GM18505 (cell line): Measurements from ENCODE around the gene ITGB2.

Source experiments
- ATAC-seq: cut with Tn5 transposase; IDR thresholded peaks from one replicate; pipeline ENCODE4 v1.9.1; 2021; ENCODE audit not compliant: unreplicated experiment
- POLR2A ChIP-seq: IDR thresholded peaks from 4 replicates; pipeline ENCODE4 v1.6.1; 2011; ENCODE audit warnings: borderline replicate concordance; ENCODE audit not compliant: insufficient read depth, insufficient read length; ENCODE audit errors: extremely low read depth

The ITGB2 gene

GRCh38 chr21:44892536-44893277 is 28.0 kb downstream of the ITGB2 start:
- ATAC-seq: no peak
- TF ChIP-seq POLR2A: no peak

GRCh38 chr21:44892095-44892494 is 28.6 kb downstream of the ITGB2 start:
- no peak for ATAC-seq
- no peak for TF ChIP-seq POLR2A

DNA sequence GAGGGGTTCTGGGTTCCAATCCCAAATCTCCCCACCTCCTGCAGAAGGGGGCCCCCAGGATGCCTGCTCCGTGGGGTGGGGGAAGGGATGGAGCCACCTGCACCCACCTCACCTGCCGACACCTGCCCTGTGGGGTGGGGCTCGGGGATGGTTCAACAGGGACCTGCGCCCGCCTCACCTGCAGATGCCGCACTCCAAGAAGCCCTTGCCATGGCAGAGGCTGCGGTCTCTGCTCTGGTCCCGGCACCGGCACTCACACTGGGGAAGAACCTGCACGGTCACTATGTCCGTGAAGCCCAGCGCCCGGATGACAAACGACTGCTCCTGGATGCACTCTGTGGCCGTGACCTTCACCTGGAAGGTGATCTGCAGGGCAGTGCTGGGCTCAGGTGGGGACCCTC is 29.1 kb downstream of the ITGB2 start:
- ATAC-seq: no peak
- TF ChIP-seq POLR2A: no peak

GRCh38 chr21:44890961-44891541 is 29.6 kb downstream of the ITGB2 start:
- peak; percentile 18 for TF ChIP-seq POLR2A
- no peak for ATAC-seq

- no peak for ATAC-seq
- no peak for TF ChIP-seq POLR2A
These were observed 30.3 kb downstream of the ITGB2 start for GRCh38 chr21:44890338-44890931.

DNA sequence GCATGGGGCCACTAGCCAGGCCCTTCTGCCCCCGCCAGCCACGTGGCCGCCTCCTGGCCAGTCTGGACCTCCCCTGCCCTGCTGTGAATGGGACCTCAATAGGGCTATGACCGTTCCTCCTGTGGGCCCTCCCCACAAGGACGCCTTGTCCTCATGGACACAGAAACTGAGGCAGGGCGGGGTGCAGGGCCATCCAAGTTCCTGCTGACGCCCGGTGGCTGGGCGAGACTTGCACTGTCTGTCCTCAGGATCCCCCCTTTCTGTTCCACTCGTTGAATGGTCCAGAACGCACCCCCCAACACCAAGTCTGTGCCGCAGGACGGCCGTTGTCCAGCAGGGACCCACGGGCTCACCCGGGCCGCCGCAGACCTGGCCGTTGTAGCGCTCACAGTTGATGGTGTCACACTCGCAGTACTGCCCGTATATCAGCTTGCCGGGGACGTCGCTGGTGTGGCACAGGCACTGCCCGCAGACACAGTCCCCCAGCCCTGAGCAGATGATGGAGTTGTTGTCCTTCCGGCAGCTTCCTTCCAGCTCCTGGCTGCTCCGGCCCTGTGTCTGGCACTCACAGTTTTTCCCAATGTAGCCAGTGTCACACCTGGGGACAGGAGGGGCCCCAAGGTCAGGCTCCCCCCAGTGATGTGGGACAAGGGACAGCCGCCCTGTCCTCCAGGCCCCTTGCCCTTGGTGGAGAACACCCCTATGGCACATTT is 30.9 kb downstream of the ITGB2 start:
- ATAC-seq: no peak
- peak; percentile 13 for TF ChIP-seq POLR2A

DNA sequence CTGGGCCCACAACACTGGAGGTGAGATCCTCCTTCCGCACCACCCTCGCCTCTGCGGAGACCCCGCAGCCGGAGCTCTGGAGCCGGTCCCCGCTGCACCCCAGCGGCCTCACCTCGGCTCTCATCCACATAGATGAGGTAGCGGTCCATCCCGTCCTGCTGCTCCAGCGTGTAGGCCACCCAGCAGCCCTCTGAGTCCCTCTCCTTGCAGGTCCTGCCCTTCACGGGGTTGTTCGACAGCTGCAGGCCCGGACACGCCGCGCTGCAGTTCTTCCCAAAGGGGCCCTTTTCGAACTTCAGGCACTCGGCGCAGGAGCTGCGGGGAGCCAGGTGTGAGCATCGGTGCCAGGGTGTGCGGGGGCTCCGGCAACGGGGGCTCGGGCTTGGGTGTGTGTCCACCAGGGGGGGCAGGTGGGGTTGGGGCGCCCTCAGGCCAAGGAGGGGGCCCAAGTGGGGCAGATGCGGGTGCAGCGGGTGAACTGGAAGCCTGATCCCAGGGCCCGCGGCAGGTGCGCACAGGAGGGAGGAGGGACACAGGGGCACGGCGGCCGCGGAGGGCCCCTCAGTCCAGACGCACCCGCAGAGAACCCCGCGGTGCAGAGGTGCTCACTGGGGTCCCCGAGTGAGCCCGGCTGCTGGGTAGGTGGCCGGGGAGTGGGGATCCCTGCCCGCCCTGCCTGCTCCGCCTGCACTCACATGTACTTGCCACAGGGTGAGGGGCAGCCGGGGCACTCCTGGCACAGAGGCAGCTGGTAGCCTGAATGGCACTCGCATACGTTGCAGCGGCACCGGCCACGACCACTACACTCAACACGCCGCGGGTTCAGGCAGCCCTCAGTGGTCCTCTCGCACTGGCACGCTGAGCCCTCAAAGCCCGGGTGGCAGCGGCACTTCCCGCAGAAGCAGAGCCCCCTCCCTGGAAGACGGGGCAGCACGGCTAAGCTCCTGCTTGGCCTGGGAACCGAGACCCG is 31.8 kb downstream of the ITGB2 start:
- ATAC-seq: no peak
- no peak for TF ChIP-seq POLR2A

- no peak for ATAC-seq
- TF ChIP-seq POLR2A: no peak
These were observed 32.7 kb downstream of the ITGB2 start for GRCh38 chr21:44887807-44888580.

DNA sequence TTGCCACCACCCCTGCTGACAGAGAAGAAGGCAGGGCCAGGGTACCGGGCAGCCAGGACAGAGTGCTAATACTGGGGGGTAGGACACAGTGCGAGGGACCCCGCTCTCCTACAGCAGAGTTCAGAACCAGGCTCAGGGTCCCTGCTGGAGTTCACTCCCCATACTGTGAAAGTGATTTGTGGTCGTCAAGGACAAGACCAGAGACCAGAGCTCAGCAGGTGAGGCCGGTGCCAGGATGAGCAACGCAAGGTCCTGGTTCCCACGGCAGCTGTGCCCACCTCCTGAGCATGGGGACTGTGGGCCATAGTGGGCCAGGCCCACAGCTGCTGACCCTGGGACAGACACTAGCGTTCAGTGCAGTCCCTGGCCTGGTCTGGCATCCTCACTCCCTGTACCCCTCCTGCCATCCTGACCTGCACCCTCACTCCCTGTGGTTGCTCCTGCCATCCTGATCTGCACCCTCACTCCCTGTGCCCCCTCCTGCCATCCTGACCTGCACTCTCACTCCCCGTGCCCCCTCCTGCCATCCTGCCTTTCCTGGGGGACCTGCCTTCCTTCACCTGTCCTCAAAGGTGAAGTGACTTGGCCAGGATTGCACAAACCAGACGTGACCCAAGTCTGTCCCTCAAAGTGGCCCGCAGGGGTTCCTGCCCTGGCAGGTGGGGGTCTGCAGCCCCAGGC is 33.4 kb downstream of the ITGB2 start:
- TF ChIP-seq POLR2A: no peak
- ATAC-seq: no peak

GRCh38 chr21:44886113-44887075 is 34.3 kb downstream of the ITGB2 start:
- no peak for ATAC-seq
- no peak for TF ChIP-seq POLR2A

- ATAC-seq: no peak
- TF ChIP-seq POLR2A: no peak
These were observed 35.1 kb downstream of the ITGB2 start for GRCh38 chr21:44885615-44886014.

GRCh38 chr21:44884097-44884496 is 36.6 kb downstream of the ITGB2 start:
- TF ChIP-seq POLR2A: no peak
- no peak for ATAC-seq
